ENCODE results near the gene BMF. TPM values are rescaled to one million over a fixed set of nuclear protein-coding genes. Genes with fewer than 3 reads are reported as not detected.

Gene BMF
- total RNA-seq, 2 experiments from 2014 or later = 4.8 to 11.1 TPM

DNA sequence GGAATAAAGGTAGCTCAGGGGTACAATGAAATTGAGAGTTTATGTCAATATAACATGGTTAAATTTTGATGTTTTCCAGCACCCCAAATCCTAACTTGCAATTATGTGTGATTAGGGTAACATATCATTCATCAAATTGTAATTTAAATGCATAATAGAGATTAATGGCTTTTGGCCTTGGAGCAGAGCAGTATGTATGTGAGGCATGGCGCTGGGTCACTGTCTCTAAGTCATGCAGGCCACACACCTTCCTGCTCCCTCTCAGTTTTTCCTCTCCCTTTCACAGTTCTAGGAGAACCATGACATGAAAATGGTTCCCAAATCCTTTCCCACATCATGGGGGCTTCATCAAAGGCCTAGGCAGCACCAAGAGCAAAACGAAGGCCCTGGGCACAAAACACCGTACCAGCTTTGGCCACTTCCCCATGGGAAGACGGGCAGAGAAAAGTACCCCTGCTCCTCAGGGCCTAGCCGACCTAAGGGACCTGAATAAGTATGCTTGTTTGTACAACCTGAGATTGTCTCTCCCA lies 65.8 kb downstream of the BMF start:
- Histone ChIP-seq H3K9me2 (ENCODE audit: insufficient read depth, low read length) (no peaks in the 10 kb centered on the region), H3K4me1 (ENCODE audit: insufficient read depth, low read length, poor library complexity, severe bottlenecking) (peaks cover 51% of the 10 kb centered on the region), H3K79me2 (ENCODE audit: insufficient read depth, low read depth, low read length) (peaks cover 20% of the 10 kb centered on the region), H3K9me3 (ENCODE audit: low read length) (no peaks in the 10 kb centered on the region), H3K27ac (ENCODE audit: low read depth, low read length, poor library complexity, severe bottlenecking) (no peak overlapping the region), H2AFZ (ENCODE audit: low read length) (no peak overlapping the region), H3K4me3 (ENCODE audit: low read depth, low read length, poor library complexity, severe bottlenecking) (no peak overlapping the region), H3K4me2 (ENCODE audit: low read length) (no peak overlapping the region), H3K36me3 (ENCODE audit: insufficient read depth, low read length) (peaks cover under 1% of the 10 kb centered on the region; the same call in 1 of the 2 replicates), H4K20me1 (ENCODE audit: insufficient read depth, low read length) (peaks cover 4% of the 10 kb centered on the region; the same call in 1 of the 2 replicates)
- no peak for TF ChIP-seq EZH2phosphoT487 (IDR thresholded peaks at IDR 0.05; ENCODE audit: borderline replicate concordance, low read depth, low read length)
- TF ChIP-seq CTCF (conservative IDR thresholded peaks at IDR 0.05; ENCODE audit: low read length) = no peak
- POLR2A ChIA-PET = no interaction called here
- CTCF ChIA-PET (ENCODE audit: unreplicated experiment) = no interaction called here
- intact Hi-C loops (cut with micrococcal nuclease; ENCODE audit: unreplicated experiment) = no loop called here
- no TSS peak for BruUV-seq (replicated peaks)
- no peak for DNase-seq (ENCODE audit: low spot score)

GRCh38 chr15:40040770-40041169 lies 67.9 kb downstream of the BMF start:
- H3K27ac ChIP-seq (ENCODE audit: low read depth, low read length, poor library complexity, severe bottlenecking) = no peak overlapping the region
- no peaks in the 10 kb centered on the region for H3K9me3 ChIP-seq (ENCODE audit: low read length)
- peak overlapping the region; percentile 77; the same call in 1 of the 2 replicates for H3K4me2 ChIP-seq (ENCODE audit: low read length)
- H3K36me3 ChIP-seq (ENCODE audit: insufficient read depth, low read length) = peaks cover 21% of the 10 kb centered on the region
- TF ChIP-seq CTCF (conservative IDR thresholded peaks at IDR 0.05; ENCODE audit: low read length) (no peak), EZH2phosphoT487 (IDR thresholded peaks at IDR 0.05; ENCODE audit: borderline replicate concordance, low read depth, low read length) (no peak)
- intact Hi-C loops (cut with micrococcal nuclease; ENCODE audit: unreplicated experiment) = no loop called here
- no peak overlapping the region for H3K4me3 ChIP-seq (ENCODE audit: low read depth, low read length, poor library complexity, severe bottlenecking)
- no peak overlapping the region for H2AFZ ChIP-seq (ENCODE audit: low read length)
- no peak for DNase-seq (ENCODE audit: low spot score)
- POLR2A ChIA-PET = interaction anchor here (0.6 to 2.0 kb wide), 4 partner anchors 57 to 296 kb away, joined by 3 to 14 read pairs (median 4); no protein-coding TSS in a partner anchor
- H4K20me1 ChIP-seq (ENCODE audit: insufficient read depth, low read length) = peaks cover 4% of the 10 kb centered on the region; the same call in 1 of the 2 replicates
- CTCF ChIA-PET (ENCODE audit: unreplicated experiment) = interaction anchor here (1.0 to 1.8 kb wide), 2 partner anchors 64 to 66 kb away, joined by 3 to 6 read pairs; no protein-coding TSS in a partner anchor
- H3K9me2 ChIP-seq (ENCODE audit: insufficient read depth, low read length) = no peaks in the 10 kb centered on the region
- TSS peak; percentile 33 for BruUV-seq (replicated peaks)
- H3K79me2 ChIP-seq (ENCODE audit: insufficient read depth, low read depth, low read length) = peaks cover 28% of the 10 kb centered on the region
- peaks cover 42% of the 10 kb centered on the region for H3K4me1 ChIP-seq (ENCODE audit: insufficient read depth, low read length, poor library complexity, severe bottlenecking)

GRCh38 chr15:40040293-40040635 lies 68.4 kb downstream of the BMF start:
- no peak overlapping the region for H3K27ac ChIP-seq (ENCODE audit: low read depth, low read length, poor library complexity, severe bottlenecking)
- H2AFZ ChIP-seq (ENCODE audit: low read length) = no peak overlapping the region
- intact Hi-C loops (cut with micrococcal nuclease; ENCODE audit: unreplicated experiment) = no loop called here
- TF ChIP-seq EZH2phosphoT487 (IDR thresholded peaks at IDR 0.05; ENCODE audit: borderline replicate concordance, low read depth, low read length) = no peak
- H3K9me3 ChIP-seq (ENCODE audit: low read length) = no peaks in the 10 kb centered on the region
- peaks cover 4% of the 10 kb centered on the region; the same call in 1 of the 2 replicates for H4K20me1 ChIP-seq (ENCODE audit: insufficient read depth, low read length)
- peaks cover 37% of the 10 kb centered on the region for H3K4me1 ChIP-seq (ENCODE audit: insufficient read depth, low read length, poor library complexity, severe bottlenecking)
- no TSS peak for BruUV-seq (replicated peaks)
- peak overlapping the region; percentile 77 for H3K4me2 ChIP-seq (ENCODE audit: low read length)
- H3K36me3 ChIP-seq (ENCODE audit: insufficient read depth, low read length) = peaks cover 26% of the 10 kb centered on the region
- H3K4me3 ChIP-seq (ENCODE audit: low read depth, low read length, poor library complexity, severe bottlenecking) = peak overlapping the region; percentile 94
- ChIA-PET POLR2A (interaction anchor here (0.6 to 2.1 kb wide), 5 partner anchors 8 to 160 kb away, joined by 4 to 14 read pairs (median 7); no protein-coding TSS in a partner anchor), CTCF (ENCODE audit: unreplicated experiment) (interaction anchor here (0.9 to 1.8 kb wide), 3 partner anchors 10 to 233 kb away, joined by 3 to 6 read pairs (median 3); no protein-coding TSS in a partner anchor)
- peaks cover 28% of the 10 kb centered on the region for H3K79me2 ChIP-seq (ENCODE audit: insufficient read depth, low read depth, low read length)
- no peak for DNase-seq (ENCODE audit: low spot score)
- no peaks in the 10 kb centered on the region for H3K9me2 ChIP-seq (ENCODE audit: insufficient read depth, low read length)
